Epithelial cell of alveolus of lung (primary cell): ENCODE measurements around the gene EIF2AK2. TPM values are rescaled to one million over a fixed set of nuclear protein-coding genes. Genes with fewer than 3 reads are reported as not detected.

Experiments used
- total RNA-seq: library from RNA; depleted of rRNA; stranded (reverse); fragments of >200 nt; gene quantifications from 2 replicates; pipeline ENCODE4 v1.2.1, GENCODE V29; 2015

EIF2AK2 gene
- 18.0 and 21.4 TPM in 2 replicates for total RNA-seq

DNA sequence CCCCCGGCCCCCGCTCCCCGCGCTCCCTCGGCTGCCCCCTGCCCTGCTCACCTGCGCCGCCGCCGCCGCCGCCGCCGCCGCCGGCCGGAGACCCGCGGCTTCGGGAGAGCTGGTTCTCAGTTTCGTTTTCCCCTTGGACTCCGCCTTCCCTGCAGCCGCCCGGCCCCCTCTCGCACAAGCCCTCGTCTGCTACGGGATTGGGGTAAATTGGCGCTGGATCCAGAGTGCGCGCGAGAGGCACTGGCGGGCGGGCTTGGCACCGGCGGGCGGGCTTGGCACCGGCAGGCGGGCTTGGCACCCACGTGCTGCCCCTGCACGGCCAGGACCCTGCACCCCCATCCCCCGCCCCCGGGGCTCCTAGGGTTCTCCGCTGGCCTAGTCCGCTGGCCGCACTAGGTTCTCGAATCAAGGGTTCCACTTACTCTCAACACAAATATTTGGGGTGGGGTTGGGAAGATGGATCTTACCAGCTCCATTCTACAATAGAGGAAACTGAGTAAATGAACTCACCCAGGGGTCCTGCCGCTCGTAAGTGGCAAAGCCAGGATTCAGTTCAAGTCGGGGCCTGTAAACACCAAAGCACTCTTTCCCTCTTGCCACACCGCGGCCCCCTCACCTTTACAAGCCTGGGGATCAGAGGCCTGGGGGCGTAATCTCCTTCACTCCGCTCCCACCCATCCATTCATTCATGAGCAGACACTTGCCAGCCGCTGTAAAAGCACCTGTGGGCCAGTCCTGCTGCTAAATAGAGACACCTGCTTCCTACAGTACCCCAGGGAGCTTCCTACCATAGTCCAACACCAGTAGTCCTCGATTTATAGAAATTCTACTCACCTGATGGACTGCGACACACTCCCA lies at the start of gene EIF2AK2:
Gene EIF2AK2, minus strand, starts transcription at position 124 of the 858 bp plus-strand sequence. CDS start 9,174 bp downstream, outside the sequence.

DNA sequence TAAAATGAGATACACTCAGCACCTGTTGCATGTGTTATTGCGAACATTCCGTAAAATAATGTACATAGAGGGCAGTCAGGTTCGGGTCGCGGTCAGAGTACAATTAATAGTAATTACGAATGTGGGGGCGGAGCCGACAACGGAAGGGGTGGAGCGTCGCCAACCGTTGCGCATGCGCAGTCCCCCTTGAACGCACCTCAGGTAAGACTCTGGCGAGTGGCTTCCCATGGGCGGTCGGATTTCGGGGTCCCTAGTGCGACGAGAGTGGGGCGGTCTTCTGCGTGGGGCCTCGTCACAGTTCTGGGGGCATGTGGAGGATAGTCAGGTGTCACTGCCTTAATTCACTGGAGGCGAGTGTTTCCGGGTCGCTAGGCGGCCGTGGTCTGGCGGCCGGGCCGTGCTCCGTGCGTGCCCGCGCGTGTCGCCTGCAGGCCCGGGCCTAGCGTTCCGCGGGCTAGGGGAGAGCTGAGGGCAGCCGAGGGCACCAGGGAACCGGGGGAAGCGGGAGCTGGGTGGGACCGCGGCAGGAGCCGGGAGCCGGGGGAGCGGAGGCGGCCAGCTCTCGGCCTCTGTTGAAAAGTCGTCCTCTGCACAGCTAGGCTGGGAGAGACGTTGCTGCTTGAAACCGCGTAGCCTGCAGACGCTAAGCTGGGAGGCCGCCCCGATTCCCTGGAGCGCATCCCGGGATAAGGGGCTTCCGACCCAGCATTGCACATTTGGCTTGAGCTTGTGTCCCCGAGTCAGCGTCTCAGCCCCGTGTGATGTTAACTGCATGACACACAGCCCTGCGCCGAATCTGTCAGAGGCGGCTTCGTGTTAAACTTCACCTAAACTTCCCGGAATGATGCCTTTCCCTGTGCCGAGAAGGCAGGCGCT lies 39.8 kb upstream of the EIF2AK2 start, which contains the start of gene CEBPZOS:
Gene CEBPZOS, plus strand, starts transcription at position 177 of the 876 bp plus-strand sequence. CDS start 3,209 bp downstream, outside the sequence.

DNA sequence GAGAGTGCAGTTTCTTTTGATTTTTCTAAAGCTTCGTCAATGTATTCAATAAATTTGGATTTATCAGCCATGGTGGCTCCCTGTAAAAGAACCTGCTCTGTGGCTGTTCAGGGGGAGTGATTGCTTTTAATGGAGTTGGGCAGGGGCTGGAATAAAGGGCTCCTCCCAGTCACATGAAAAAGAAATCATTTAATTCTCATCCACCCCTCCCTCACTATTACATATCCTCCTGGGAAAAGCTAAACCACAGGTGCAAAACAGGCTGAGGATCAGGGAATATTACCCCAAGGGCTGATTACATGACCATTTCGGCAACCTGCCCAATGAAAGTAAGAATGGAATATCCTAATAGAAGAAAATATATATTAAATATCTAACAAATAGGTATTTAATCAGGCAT lies 31.8 kb upstream of the EIF2AK2 start, which contains the start of gene SULT6B1:
Gene SULT6B1, minus strand, starts transcription at position 101 of the 400 bp plus-strand sequence. Its CDS starts 30 bp downstream, at position 71.

DNA sequence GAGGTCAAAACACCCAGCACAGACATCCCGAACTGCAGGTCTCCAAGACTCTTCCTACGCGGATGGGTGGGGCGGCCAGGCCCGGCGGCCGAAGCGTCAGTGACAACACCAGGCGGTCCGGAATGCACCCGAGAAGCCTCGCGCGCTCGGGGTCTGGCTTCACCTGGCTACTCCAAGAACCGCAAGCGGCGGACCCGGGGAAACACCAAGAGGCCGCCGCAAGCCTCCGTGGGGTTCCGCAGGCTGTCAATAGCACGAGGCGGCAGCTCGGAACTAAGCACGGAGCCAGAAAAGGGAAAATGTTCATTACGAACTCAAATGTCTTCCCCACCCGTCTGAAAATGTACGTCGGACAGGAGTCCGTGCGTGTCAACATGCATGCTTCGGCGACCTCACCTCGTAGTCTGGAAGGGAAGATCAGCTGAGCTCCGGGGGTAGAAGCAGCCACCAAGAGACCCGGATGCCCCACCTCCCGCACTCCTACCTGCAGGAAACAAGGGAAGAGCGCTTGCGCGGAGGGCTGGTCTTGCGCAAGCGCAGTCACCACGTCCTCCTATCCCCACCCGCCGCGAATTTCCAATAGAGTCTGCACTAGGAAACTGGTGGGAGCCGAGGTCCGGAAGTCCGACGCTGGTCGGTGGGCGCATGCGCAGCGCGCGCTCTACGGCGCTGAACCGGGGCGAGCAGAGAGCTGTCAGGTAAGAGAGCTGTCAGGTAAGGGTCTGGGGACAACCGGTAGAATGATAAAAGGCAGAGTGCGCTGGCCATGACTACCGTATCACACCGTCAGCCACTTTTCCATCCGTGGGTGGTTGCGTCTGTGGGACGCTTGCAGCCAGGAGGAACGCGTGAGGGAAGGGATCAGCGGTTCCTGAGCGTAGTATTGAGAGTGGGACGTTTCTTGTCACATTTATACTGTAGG lies 72.6 kb downstream of the EIF2AK2 start, which contains the start of the genes GPATCH11 and HEATR5B:
Gene GPATCH11, plus strand, starts transcription at position 646 of the 922 bp plus-strand sequence. CDS start 3,864 bp downstream, outside the sequence.
Gene HEATR5B, minus strand, starts transcription at position 500 of the 922 bp plus-strand sequence. CDS start 958 bp downstream, outside the sequence.

Other genes starting within 250 kb of the EIF2AK2 start
- 8.1 and 11.3 TPM in 2 replicates for gene STRN, start 190.4 kb downstream of the EIF2AK2 start, total RNA-seq
- 8.0 and 9.6 TPM in 2 replicates for gene HEATR5B, start 72.6 kb downstream of the EIF2AK2 start, total RNA-seq
- 6.9 and 14.9 TPM in 2 replicates for gene GPATCH11, start 72.5 kb downstream of the EIF2AK2 start, total RNA-seq
- not detected in 2 replicates for gene SULT6B1, start 31.7 kb upstream of the EIF2AK2 start, total RNA-seq
- 15.4 and 33.1 TPM in 2 replicates for gene CEBPZOS, start 39.5 kb upstream of the EIF2AK2 start, total RNA-seq
- gene CEBPZ, start 74.6 kb upstream of the EIF2AK2 start, total RNA-seq: 29.8 and 31.9 TPM in 2 replicates
- 6.2 and 21.5 TPM in 2 replicates for gene NDUFAF7, start 74.7 kb upstream of the EIF2AK2 start, total RNA-seq
- gene PRKD3, start 167.9 kb upstream of the EIF2AK2 start, total RNA-seq: 24.7 and 41.0 TPM in 2 replicates
- 4.5 and 24.2 TPM in 2 replicates for gene QPCT, start 187.7 kb upstream of the EIF2AK2 start, total RNA-seq